Tibial nerve (tissue), 4 donors: ENCODE data around the gene LILRB3.
"Not testable (repeated sequence)": the region's sequence is repeated elsewhere in the genome, so short reads cannot be mapped to it uniquely, and the experiment has no call there.

Source experiments
- EP300 ChIP-seq, 2 donors: sonication (generic); formaldehyde crosslinking; IDR thresholded peaks; one replicate each; pipeline ENCODE4 v1.6.1; 2017; ENCODE audit warnings: antibody characterized with exemption in 2 of 2, mild to moderate bottlenecking in 1 of 2
- POLR2A ChIP-seq, 2 donors: fragments of 450-650 bp; IDR thresholded peaks; one replicate each; pipeline ENCODE4 v1.6.1; 2017; ENCODE audit warnings: antibody characterized with exemption in 2 of 2, mild to moderate bottlenecking in 2 of 2, moderate library complexity in 2 of 2
- TF ChIP-seq, protein P1 (sequence below), 5 experiments: fragments of 200-600 bp in 3 of 5; fragments of 450-650 bp in 2 of 5; sonication (generic) in 3 of 5; IDR thresholded peaks; one replicate each; pipeline ENCODE4 v1.5.1; 2016 to 2019; ENCODE audit warnings: antibody characterized with exemption in 5 of 5, mild to moderate bottlenecking in 3 of 5, moderate library complexity in 2 of 5

DNA sequence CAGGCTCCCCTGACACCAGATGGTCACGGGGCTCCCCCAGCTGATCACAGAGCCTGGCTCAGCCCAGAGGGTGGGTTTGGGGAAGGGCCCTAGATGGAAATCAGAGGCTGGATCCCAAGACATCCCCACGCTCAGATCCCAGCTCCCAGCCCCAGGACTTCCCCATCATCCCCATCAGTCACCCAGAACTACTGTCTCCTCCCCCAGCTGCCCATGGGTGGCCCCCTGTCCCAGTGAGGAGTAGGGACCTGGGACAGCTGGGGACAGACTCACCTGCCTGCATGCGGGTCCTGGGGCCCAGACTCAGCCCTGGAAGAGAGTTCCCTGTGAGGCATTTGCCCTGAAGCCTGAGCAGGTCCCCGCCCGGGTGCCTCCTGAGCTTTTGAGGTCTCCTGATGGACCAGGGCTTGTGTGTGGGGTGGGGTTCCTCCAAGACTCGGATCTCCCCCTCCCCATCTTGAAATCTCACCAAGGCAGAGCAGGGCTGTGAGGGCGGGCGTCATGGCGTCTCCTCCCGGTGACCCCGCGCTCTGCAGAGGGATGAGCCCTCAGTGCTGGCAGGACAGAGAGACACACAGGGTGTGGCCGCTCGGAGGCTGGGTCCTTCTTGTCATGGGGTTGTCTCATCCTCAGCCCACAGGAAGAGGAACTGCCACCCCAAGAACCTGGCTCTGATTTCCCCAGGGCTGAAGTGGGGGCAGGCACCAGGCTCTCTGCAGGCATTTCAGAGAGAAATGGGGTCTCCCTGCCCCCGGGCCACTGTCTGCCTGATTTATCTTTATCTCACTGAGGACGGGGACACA lies at the start of gene LILRB3:
- not testable (repeated sequence) for TF ChIP-seq POLR2A, EP300 (IDR thresholded peaks at IDR 0.05)
- TF ChIP-seq, protein P1, sequence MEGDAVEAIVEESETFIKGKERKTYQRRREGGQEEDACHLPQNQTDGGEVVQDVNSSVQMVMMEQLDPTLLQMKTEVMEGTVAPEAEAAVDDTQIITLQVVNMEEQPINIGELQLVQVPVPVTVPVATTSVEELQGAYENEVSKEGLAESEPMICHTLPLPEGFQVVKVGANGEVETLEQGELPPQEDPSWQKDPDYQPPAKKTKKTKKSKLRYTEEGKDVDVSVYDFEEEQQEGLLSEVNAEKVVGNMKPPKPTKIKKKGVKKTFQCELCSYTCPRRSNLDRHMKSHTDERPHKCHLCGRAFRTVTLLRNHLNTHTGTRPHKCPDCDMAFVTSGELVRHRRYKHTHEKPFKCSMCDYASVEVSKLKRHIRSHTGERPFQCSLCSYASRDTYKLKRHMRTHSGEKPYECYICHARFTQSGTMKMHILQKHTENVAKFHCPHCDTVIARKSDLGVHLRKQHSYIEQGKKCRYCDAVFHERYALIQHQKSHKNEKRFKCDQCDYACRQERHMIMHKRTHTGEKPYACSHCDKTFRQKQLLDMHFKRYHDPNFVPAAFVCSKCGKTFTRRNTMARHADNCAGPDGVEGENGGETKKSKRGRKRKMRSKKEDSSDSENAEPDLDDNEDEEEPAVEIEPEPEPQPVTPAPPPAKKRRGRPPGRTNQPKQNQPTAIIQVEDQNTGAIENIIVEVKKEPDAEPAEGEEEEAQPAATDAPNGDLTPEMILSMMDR (IDR thresholded peaks at IDR 0.05), result not testable (repeated sequence)
